ENCODE measurements around the gene CTNND2.

CTNND2 gene

DNA sequence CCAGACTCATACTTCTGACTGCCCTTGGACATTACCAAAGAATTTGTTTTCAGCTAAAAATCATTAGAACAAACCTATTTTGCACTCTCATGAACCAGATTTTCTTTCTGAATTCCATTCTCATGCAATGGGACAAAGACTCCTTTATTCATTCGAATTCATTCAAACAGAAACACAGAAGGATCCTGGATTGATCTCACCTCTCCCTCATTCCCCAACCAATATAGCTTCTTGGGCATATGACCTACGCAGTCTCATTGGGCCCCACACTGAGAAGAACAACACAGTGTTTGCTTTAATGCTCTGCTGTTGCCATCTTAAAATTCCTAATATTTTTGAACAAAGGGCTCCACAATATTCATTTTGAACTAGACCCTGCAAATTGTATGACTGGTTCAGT is 392.4 kb downstream of the CTNND2 start:
- FAIRE-seq: no peak

DNA sequence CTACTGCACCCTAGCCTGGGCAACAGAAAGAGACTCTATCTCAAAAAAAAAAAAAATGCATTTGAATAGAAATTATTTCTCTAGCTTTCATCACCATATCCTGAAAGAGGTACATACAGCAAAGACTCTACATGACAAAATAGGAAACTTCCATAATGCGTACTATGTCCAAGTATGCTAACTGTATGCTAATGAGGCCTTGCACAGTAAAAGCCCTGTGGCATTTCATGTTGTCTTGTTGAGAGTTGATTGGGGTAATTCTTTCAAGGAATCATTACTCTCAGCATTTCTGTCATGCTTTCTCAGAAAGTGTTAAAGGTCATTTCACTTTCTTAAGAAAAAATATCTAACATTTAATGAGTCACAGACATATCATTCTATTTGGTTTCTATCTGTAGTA is 393.4 kb downstream of the CTNND2 start:
- no peak for FAIRE-seq

- FAIRE-seq: no peak
Measured at GRCh38 chr5:11509793-11510192, 394.5 kb downstream of the CTNND2 start.

DNA sequence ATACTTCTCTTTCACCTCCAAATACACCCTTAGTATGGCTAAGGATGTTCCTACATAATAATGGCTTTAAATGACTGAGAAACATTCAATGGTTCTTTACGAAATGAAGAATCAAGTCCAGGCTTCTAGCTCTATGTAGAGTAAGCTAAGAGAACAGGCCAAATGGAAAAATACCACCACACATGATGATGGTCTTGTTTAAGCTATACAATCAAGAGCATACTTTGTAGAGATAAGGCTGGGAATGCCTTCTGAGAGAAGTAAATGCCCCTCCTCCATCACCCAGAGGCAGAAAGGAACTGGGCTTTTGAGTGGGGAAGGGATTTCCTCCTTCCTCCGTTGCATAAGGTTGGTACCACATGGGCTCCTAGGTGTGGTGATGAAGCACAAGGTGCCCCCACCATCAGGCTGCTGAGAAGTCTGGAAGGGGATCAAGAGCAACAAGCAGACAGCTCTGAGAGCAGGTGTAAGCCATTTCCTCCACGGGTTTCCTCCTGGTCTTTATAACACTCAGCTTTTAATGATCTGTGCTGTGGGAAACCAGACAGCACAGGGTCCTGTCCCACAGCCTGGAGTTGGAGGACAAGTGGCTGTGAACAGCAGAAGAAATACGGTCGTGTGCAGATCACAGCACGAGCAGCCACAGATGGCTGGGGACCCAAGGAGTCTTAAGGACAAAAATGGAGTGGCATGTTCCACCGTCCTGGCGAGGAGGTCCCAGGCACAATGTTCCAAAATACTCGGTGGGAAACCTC is 396.9 kb downstream of the CTNND2 start:
- no peak for FAIRE-seq

DNA sequence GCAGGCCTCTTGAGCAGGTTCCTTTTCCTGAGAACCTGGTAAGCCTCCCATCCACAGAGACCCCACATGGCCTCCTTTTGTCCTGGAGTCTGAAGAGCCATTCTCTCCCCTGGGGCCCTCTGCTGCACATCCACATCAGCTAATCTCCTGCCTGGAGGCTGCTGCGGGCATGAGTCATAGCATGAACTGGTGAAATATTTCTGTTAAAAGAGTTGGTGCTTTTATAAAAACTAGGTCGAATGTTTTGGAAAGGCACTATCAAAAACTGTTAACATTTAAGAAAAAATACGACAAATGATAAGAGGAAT is 399.4 kb downstream of the CTNND2 start:
- no peak for FAIRE-seq

GRCh38 chr5:11504065-11504885 is 400.0 kb downstream of the CTNND2 start:
- FAIRE-seq: no peak

- no peak for FAIRE-seq
Measured at GRCh38 chr5:11502783-11503182, 401.5 kb downstream of the CTNND2 start.

DNA sequence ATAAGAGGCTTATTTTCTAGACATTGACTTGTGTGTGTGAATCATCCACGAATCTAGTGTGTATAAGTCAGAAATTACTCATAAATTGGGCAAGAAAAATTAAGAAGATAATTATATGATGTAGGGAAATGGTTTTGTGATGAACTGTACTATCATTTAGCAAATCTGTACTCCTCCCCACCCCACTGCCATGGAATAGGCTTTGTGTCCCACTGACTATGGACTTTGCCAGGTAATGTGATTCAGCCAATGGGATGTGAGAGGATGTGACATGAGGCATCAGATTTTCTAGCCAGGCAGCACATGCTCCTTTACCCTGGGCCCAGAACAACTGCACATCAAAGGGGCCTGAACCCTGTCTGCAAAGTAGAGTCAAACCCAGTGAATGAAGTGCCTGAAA is 406.6 kb downstream of the CTNND2 start:
- no peak for FAIRE-seq

- FAIRE-seq: no peak
Measured at GRCh38 chr5:11496137-11496719, 408.0 kb downstream of the CTNND2 start.

DNA sequence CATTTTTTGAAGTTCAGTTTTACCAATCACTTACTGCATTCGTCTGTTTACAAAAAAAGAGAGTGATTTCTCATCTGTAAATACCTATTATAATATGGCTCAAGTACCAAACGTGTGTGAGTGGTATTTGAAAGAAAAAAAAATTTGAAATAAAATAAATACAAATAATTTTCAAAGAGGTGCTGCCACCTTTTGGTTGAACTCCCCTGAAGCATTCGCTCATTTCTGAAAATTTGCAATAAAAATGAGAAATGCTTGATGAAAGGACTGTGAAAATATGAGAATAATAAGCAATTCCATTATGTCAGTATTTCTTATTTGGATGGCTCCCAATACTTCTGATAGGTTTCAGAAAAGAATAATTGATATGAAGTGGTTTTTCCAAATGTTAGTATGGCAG is 409.9 kb downstream of the CTNND2 start:
- no peak for FAIRE-seq

DNA sequence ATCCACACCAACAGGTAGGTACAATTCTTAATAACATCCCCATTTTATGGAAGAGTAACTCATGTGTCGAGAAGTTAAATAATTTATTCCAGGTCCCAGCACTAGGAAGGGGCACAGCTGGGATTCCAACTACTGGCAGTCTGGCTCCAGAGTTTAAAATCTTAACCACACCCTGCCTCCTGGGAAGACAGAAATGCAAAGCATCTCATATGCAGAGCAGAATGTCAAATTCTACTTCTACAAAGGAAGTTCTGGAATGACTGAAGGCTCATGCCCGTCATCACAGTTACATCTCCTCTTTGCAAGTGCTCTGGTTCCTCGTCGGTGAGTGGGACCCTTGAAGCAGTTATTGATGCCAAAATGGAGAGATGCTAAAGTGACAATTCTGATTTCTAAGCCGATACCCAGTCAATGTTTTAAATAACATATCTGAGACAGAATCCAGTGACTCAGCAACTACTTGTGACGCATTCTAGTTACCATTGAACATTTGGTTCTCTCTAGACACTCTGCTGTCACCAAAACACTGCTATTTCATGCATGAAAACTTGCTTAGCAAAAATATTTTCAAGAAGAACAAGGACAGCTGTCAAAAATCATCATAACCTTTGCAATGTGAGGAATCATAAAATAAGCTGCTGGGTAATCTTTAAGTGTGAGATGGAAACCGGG is 412.7 kb downstream of the CTNND2 start:
- no peak for FAIRE-seq

- FAIRE-seq: no peak
Measured at GRCh38 chr5:11483630-11484029, 420.6 kb downstream of the CTNND2 start.

DNA sequence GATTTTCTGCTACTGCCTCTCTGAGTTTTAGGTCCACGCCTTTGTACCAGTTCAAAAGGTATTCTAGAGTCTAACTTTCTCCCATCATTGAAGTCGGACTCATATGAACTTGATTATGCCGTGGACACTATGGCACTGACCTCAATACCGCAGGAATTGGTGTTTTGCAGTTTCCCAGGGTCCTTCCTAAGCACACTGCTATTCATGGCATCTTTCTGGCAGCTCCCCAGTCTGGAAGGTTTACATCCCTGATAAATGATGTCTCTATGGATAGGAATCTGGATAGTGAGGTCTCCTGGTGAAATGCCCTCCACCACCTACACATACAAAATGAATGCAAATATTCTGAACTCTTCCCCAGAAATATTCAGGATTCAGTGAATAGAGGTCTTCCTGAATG is 422.2 kb downstream of the CTNND2 start:
- FAIRE-seq: no peak

DNA sequence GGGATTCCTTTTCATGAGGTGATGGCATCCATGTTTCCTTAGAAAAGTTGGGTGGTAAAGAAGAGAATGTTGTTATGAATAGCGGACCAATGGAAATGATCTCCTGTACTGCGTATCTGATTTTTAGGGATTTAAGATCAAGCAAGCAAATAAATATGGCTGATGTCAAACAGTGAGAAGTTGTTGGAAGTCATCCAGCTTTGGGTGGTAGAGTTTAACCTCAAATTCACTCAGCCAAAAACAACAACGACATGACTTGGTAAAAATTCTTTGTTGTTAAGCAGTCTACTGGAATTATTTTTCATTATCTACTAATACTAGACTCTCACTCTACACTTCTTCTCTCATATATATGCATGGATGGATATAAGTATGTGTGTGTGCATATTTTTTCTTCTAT is 426.5 kb downstream of the CTNND2 start:
- no peak for FAIRE-seq

DNA sequence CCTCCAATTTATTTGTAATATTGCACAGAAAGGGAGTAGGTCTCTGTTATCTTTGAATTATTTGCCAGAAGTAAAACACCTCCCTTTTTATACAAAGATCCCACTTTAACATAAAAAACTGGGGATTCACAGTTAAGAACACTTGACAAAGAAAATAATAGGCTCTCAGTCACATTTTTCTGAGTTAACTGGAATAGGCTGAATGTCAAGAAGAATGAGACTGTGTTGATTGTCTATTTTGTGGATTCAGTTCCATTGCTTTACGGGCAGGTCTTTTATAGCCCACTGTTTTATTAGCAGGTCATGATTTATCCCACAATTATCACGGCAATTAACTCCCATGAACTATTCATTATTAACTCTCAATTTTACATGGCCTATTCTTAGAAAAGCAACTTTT is 427.4 kb downstream of the CTNND2 start:
- no peak for FAIRE-seq

GRCh38 chr5:11468334-11469039 is 435.8 kb downstream of the CTNND2 start:
- FAIRE-seq: no peak

DNA sequence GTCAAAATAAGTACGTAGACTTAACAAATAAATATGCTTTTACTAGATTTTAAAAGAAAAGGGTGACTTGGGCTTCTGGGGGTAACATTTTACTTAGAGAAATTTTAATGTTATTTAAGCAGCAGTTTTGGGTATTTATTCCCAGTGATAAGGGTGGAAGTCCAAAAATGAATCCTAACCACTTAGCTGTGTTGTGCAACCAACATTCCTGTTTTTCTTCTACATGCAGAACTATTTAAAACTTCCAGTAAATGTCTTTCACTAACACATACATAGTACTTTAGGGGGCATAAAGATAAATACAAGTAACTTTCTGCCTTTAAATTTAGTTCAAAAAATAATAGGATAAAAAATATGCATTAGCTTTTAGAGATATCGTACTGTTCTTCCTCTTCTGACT is 436.7 kb downstream of the CTNND2 start:
- no peak for FAIRE-seq

GRCh38 chr5:11459716-11460115 is 444.5 kb downstream of the CTNND2 start:
- FAIRE-seq: no peak

DNA sequence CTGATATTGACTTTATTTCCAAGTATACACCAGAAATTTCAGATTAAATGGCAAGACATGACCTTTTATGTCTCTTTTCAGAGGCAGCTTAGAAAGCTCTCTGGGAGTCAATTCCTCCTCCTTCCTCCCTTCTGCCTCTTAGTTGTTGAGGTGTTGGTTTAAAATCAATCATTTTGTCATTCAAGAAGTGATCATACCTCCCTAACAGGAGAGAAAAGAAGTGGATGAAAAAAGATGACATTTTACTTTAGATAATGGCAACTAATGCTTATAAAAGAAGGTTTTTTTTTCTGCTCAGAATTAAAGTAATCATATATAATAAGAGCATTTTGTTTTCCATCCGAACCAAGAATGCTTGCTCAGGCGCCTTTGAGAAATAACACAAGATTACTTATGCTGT is 448.7 kb downstream of the CTNND2 start:
- no peak for FAIRE-seq

GRCh38 chr5:11452852-11453251 is 451.4 kb downstream of the CTNND2 start:
- FAIRE-seq: no peak

DNA sequence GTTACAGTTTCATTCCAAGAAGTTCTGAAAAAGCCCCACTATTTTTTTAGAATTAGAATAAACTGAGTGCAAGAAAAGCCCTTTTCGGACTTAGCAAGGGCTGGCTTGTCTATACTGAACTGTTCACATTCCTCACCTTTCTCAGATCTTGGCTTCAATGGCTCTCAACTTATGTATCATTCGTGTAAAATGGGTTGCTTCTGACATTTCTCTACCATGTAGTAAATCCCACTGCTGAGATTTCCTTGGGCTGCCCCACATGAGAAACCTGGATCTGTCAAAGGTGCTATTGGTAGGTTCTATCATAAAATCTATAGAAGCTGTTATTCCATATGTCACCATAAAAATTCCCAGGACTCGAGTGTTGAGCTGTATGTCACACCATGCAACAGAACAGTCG is 454.3 kb downstream of the CTNND2 start:
- no peak for FAIRE-seq

DNA sequence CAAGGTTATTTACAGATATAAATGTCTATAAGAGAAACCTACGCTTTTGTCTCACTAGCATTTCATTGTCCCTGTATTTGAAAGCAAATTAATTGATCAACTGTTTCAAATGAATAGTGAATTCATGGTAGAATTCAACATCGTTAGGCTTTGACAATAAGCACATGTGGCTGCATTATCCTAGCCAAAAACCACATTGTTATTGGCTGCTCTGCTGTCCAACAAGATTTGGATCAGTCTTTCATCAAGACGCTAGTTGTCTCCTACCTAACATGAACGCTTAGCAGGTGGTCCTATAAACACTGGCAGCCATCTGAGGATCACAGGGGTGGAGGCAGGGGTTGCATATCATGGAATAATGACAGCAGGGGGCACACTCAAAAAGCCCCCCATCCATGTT is 455.0 kb downstream of the CTNND2 start:
- FAIRE-seq: no peak

DNA sequence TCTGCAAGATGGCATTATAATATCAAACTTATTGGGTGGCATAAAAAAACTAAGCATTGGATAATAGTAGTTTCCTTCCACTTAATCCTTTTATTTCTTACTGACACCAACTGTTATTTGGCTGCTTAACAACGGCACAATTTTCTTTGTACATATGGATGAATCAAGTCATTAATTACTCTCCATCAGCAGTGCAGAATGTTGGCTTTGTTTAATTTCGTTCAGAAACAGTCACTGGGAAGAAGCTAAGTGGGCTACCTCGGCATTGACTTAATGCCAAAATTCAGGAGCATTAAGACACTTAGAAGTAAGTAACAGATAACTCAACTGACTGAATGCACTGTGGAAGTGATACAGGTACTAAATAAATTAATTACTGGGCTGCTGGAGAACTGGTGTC is 460.4 kb downstream of the CTNND2 start:
- FAIRE-seq: no peak

Data from endometrium (tissue), 2 donors.